Colonic mucosa (tissue), 4 donors: ENCODE results near the gene PRKN. TPM values are rescaled to one million over a fixed set of nuclear protein-coding genes. Genes with fewer than 3 reads are reported as not detected.

ENCODE experiments used
- DNase-seq: peaks from one replicate; pipeline ENCODE4 v3.0.0-alpha.2; 2020
- H3K27ac ChIP-seq: fragments of 200-600 bp; one replicate; pipeline ENCODE4 v1.8.0; 2021
- H3K27me3 ChIP-seq: fragments of 200-600 bp; one replicate; pipeline ENCODE4 v1.8.0; 2021
- H3K36me3 ChIP-seq: fragments of 200-600 bp; one replicate; pipeline ENCODE4 v1.8.0; 2021
- H3K4me1 ChIP-seq: fragments of 200-600 bp; one replicate; pipeline ENCODE4 v1.8.0; 2021; ENCODE audit warnings: mild to moderate bottlenecking
- H3K4me3 ChIP-seq: fragments of 200-600 bp; one replicate; pipeline ENCODE4 v1.8.0; 2021
- H3K9ac ChIP-seq, 2 donors: one replicate each; pipeline ENCODE4 v1.7.0; 2013; ENCODE audit warnings: control low read depth in 2 of 2, low read depth in 2 of 2, low read length in 2 of 2
- H3K9me3 ChIP-seq: fragments of 200-600 bp; one replicate; pipeline ENCODE4 v1.8.0; 2021
- CTCF ChIP-seq: fragments of 200-600 bp; IDR thresholded peaks from one replicate; pipeline ENCODE4 v1.8.0; 2022; ENCODE audit warnings: antibody characterized with exemption, mild to moderate bottlenecking
- intact Hi-C: fragments of 100-400 bp; cut with DNase I; formaldehyde crosslinking; loops from one replicate; pipeline ENCODE4 v1.14.1; 2022
- total RNA-seq, 2 donors: library from RNA; stranded (reverse); fragmentation: NEBNext Ultra II Directional in 1 of 2; extraction: Animal tissue kit (Norgen Biotek cat#: 25700) in 1 of 2; gene quantifications; one replicate each; pipeline ENCODE4 v1.2.1, GENCODE V29; 2021
- donor health status: healthy.
- donor health status: DM: no; HTN: no; CAD: no.
- donor health status: DM: no; HTN: no; CAD: no.

The PRKN gene
- total RNA-seq, 2 donors from 2014 or later, result 3.7 to 8.1 TPM

DNA sequence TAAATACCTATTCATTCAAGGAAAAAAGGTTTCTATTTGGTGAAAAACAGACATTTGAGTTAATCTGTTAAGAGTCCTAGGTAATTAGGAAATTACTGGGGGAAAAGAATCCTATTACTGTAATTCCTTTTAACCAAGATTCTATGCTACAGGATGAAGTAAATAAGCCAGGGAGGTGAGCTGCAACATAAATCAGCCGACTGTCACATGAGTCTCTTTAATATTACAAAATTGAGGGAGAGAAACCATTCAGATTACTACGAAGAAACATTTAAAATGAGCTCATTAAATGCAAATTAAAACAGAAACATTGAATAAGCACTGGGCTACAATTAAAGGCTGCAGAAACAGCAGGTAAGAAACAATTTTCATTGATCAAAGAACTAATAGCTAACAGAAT lies 5.3 kb downstream of the PRKN start:
- Histone ChIP-seq H3K4me1 (peaks cover 15% of the 10 kb centered on the region), H3K36me3 (no peaks in the 10 kb centered on the region), H3K9ac (no peak overlapping the region), H3K27me3 (no peaks in the 10 kb centered on the region), H3K27ac (no peak overlapping the region), H3K9me3 (no peaks in the 10 kb centered on the region), H3K4me3 (no peak overlapping the region)
- intact Hi-C loops, result no loop called here
- no peak for TF ChIP-seq CTCF
- DNase-seq, result no peak

GRCh38 chr6:162721404-162721687 lies 6.2 kb downstream of the PRKN start:
- Histone ChIP-seq H3K36me3 (no peaks in the 10 kb centered on the region), H3K27me3 (no peaks in the 10 kb centered on the region), H3K4me3 (no peak overlapping the region), H3K27ac (no peak overlapping the region), H3K9me3 (no peaks in the 10 kb centered on the region), H3K4me1 (peaks cover 12% of the 10 kb centered on the region), H3K9ac (no peak overlapping the region)
- intact Hi-C loops, result no loop called here
- DNase-seq, result no peak
- no peak for TF ChIP-seq CTCF

DNA sequence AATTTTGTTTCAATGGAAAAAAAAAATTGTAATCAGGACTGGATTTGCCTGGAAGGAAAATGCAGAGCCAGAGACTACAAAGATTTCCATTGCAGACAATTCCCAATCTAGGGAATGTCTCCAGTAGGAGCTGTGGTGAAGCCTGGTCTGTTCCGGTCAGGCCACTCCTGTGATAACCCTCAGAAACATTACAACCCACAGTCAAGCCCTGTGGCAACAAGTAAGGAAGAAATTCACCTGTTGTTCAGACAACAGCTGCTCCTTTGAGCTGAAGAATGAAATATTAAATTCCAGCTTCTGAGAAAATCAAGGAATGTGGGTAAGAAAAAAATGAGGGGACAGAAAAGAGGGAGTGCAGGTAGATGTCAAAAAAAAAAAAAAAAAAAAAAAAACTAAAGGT lies 8.0 kb downstream of the PRKN start:
- H3K36me3 ChIP-seq, result no peaks in the 10 kb centered on the region

DNA sequence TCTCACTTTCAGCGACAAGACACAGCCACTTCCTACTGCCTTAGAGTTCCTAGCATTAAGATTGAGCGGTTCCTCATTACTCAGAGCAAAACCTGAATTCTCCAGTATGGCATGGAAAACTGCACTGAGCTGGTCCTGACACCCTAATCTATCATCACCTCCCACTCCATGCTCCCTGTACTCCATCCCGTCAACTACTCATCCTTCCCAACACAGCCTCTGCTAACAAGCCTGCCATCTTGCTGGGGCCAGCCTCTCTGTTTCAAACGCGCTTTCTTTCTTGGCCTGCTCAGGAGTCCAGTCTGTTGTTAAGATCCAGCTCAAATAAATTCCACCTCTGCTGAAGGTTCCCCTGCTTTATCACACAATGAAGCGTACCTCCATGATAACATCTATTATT lies 12.0 kb downstream of the PRKN start:
- Histone ChIP-seq H3K36me3 (no peaks in the 10 kb centered on the region), H3K27ac (no peak overlapping the region), H3K4me3 (no peak overlapping the region), H3K9ac (no peak overlapping the region), H3K27me3 (no peaks in the 10 kb centered on the region), H3K4me1 (no peaks in the 10 kb centered on the region), H3K9me3 (no peaks in the 10 kb centered on the region)
- no peak for TF ChIP-seq CTCF
- intact Hi-C loops, result no loop called here
- no peak for DNase-seq

More for the DNA sequence above, 8.0 kb downstream of the PRKN start:
- Histone ChIP-seq H3K27me3 (no peaks in the 10 kb centered on the region), H3K4me3 (no peak overlapping the region), H3K9me3 (no peaks in the 10 kb centered on the region), H3K9ac (no peak overlapping the region), H3K4me1 (peaks cover 2% of the 10 kb centered on the region), H3K27ac (no peak overlapping the region)
- TF ChIP-seq CTCF, result no peak
- intact Hi-C loops, result no loop called here
- no peak for DNase-seq

GRCh38 chr6:162713974-162714780 lies 13.4 kb downstream of the PRKN start:
- Histone ChIP-seq H3K27ac (no peak overlapping the region), H3K27me3 (no peaks in the 10 kb centered on the region), H3K36me3 (no peaks in the 10 kb centered on the region), H3K4me3 (no peak overlapping the region), H3K9ac (no peak overlapping the region), H3K9me3 (no peaks in the 10 kb centered on the region), H3K4me1 (no peaks in the 10 kb centered on the region)
- intact Hi-C loops, result no loop called here
- DNase-seq, result no peak
- no peak for TF ChIP-seq CTCF
